Chondrocyte (in vitro differentiated cells): ENCODE data around the gene DDI2. TPM values are rescaled to one million over a fixed set of nuclear protein-coding genes. Genes with fewer than 3 reads are reported as not detected.

ENCODE experiments used
- DNase-seq: peaks from one replicate; pipeline ENCODE4 v3.0.0; 2021; ENCODE audit warnings: mixed read lengths, low spot score
- H3K27ac Mint-ChIP-seq: one replicate; pipeline ENCODE4 v1.8.0; 2021; ENCODE audit warnings: mild to moderate bottlenecking, moderate library complexity, mixed read lengths; ENCODE audit not compliant: unreplicated experiment
- H3K27me3 Mint-ChIP-seq: 2 replicates; pipeline ENCODE4 v1.8.0; 2021; ENCODE audit warnings: low read depth, mixed read lengths
- H3K36me3 Mint-ChIP-seq: 2 replicates; pipeline ENCODE4 v1.8.0; 2021; ENCODE audit warnings: low read depth, mixed read lengths
- H3K4me1 Mint-ChIP-seq: 2 replicates; pipeline ENCODE4 v1.8.0; 2021; ENCODE audit warnings: low read depth, mild to moderate bottlenecking, mixed read lengths
- H3K4me3 Mint-ChIP-seq: one replicate; pipeline ENCODE4 v1.8.0; 2021; ENCODE audit warnings: mild to moderate bottlenecking, moderate library complexity, mixed read lengths; ENCODE audit not compliant: unreplicated experiment
- H3K9me3 Mint-ChIP-seq: 2 replicates; pipeline ENCODE4 v1.8.0; 2021; ENCODE audit warnings: low read depth, mixed read lengths
- CTCF ChIP-seq: fragments of 200-600 bp; sonication (generic); IDR thresholded peaks from 2 replicates; pipeline ENCODE4 v1.5.0; 2021; ENCODE audit warnings: antibody characterized with exemption, mild to moderate bottlenecking, moderate library complexity
- total RNA-seq: library from RNA; stranded (reverse); gene quantifications from 3 replicates; pipeline ENCODE4 v1.2.1, GENCODE V29; 2021

Gene DDI2
- total RNA-seq, 1 donor from 2014 or later, result 20.0 TPM

GRCh38 chr1:15669074-15669473, 51.8 kb downstream of the DDI2 start:
- Mint-ChIP-seq H3K9me3 (no peaks in the 10 kb centered on the region), H3K4me3 (no peak overlapping the region), H3K4me1 (no peaks in the 10 kb centered on the region), H3K27ac (no peak overlapping the region), H3K36me3 (peaks cover 1% of the 10 kb centered on the region), H3K27me3 (no peaks in the 10 kb centered on the region)
- no peak for TF ChIP-seq CTCF
- DNase-seq, result no peak

GRCh38 chr1:15669864-15670263, 52.6 kb downstream of the DDI2 start:
- Mint-ChIP-seq H3K27ac (no peak overlapping the region), H3K4me3 (no peak overlapping the region), H3K36me3 (peaks cover 1% of the 10 kb centered on the region), H3K9me3 (no peaks in the 10 kb centered on the region), H3K27me3 (no peaks in the 10 kb centered on the region), H3K4me1 (no peaks in the 10 kb centered on the region)
- no peak for TF ChIP-seq CTCF
- DNase-seq, result no peak

GRCh38 chr1:15671430-15671829, 54.2 kb downstream of the DDI2 start:
- Mint-ChIP-seq H3K4me3 (no peak overlapping the region), H3K27ac (no peak overlapping the region)

DNA sequence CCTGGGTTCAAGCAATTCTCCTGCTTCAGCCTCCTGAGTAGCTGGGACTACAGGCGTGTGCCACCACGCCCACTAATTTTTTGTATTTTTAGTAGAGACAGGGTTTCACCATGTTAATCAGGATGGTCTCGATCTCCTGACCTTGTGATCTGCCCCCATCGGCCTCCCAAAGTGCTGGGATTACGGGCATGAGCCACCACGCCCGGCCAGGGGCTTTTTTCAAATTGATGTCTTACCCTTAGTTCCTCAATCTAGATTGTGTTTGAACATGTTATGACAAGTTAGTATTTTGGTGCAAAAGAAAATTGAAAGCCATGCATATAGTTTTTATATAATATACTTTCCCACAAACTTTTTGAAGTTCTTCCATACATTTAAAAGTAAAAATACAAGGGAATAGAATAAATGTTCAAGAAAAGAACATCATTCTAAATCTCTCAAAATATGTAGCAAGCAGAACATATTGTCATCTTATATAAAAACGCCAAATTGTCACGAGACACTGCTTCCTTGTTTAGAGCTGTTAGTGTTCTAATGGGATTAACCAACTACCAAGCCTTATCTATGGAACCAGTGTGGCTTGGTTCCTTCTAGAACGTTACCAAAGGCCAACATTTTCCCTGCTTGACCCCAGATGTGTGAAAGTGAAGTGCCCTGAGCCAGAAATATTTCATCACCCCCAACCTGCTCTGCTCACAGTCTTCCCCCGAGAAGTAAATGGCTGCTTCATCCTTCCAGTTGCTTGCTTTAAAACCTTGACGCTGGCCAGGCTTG, 57.3 kb downstream of the DDI2 start:
- peaks cover 4% of the 10 kb centered on the region for H3K4me1 Mint-ChIP-seq
- H3K27ac Mint-ChIP-seq, result no peak overlapping the region
- DNase-seq, result no peak
- no peak overlapping the region for H3K4me3 Mint-ChIP-seq
- no peaks in the 10 kb centered on the region for H3K36me3 Mint-ChIP-seq
- TF ChIP-seq CTCF, result no peak
- no peaks in the 10 kb centered on the region for H3K9me3 Mint-ChIP-seq
- H3K27me3 Mint-ChIP-seq, result no peaks in the 10 kb centered on the region

More at GRCh38 chr1:15671430-15671829, 54.2 kb downstream of the DDI2 start:
- no peaks in the 10 kb centered on the region for H3K27me3 Mint-ChIP-seq
- no peak for TF ChIP-seq CTCF
- no peaks in the 10 kb centered on the region for H3K9me3 Mint-ChIP-seq
- H3K36me3 Mint-ChIP-seq, result peaks cover 1% of the 10 kb centered on the region
- no peak for DNase-seq
- no peaks in the 10 kb centered on the region for H3K4me1 Mint-ChIP-seq

DNA sequence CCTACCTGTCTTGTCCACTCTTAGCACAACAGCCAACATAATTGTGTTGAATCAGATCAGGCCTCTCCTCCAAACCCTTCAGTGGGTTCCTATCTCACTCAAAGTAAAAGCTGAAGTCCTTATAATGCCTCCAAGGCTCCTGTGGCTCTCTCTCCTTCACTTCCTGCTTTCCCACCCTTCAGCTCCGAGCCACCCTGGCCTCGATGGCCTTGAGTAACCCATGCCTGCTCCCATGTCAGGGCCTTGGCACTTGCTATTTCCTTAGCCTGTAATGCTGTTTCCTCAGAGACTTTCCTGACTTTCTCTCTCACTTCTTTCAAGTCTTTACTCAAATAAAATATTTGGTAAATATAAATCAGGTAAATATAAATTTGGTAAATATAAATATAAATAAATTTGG, 58.8 kb downstream of the DDI2 start:
- Mint-ChIP-seq H3K27me3 (no peaks in the 10 kb centered on the region), H3K4me1 (peaks cover 15% of the 10 kb centered on the region), H3K4me3 (no peak overlapping the region), H3K9me3 (no peaks in the 10 kb centered on the region), H3K36me3 (no peaks in the 10 kb centered on the region), H3K27ac (no peak overlapping the region)
- no peak for TF ChIP-seq CTCF
- no peak for DNase-seq
